SKM-1 (cell line): ENCODE data around the gene ARHGEF39.

ENCODE experiments used
- DNase-seq: peaks from one replicate; lab custom pipeline; 2025; ENCODE audit not compliant: unreplicated experiment; lab: John Stamatoyannopoulos, UW

ARHGEF39 gene

GRCh38 chr9:35691757-35692301 is 26.8 kb upstream of the ARHGEF39 start:
- DNase-seq, result no peak

GRCh38 chr9:35691334-35691650 is 26.3 kb upstream of the ARHGEF39 start:
- DNase-seq, result no peak

GRCh38 chr9:35690614-35691333 is 25.8 kb upstream of the ARHGEF39 start:
- peak; percentile 39 for DNase-seq

- no peak for DNase-seq
Measured at GRCh38 chr9:35690294-35690613, 25.3 kb upstream of the ARHGEF39 start.

GRCh38 chr9:35689542-35690293 is 24.7 kb upstream of the ARHGEF39 start, which contains the start of gene TPM2:
Gene TPM2, minus strand, starts transcription at chr9:35689925. Its CDS starts 108 bp downstream, at chr9:35689817.
- DNase-seq, result no peak

GRCh38 chr9:35688558-35689541 is 23.9 kb upstream of the ARHGEF39 start:
- DNase-seq, result no peak

GRCh38 chr9:35687972-35688557 is 23.1 kb upstream of the ARHGEF39 start:
- no peak for DNase-seq

- no peak for DNase-seq
Measured at GRCh38 chr9:35687306-35687705, 22.3 kb upstream of the ARHGEF39 start.

GRCh38 chr9:35686222-35687203 is 21.5 kb upstream of the ARHGEF39 start:
- no peak for DNase-seq

GRCh38 chr9:35685506-35685905 is 20.5 kb upstream of the ARHGEF39 start:
- DNase-seq, result no peak

- no peak for DNase-seq
Measured at GRCh38 chr9:35684921-35685320, 19.9 kb upstream of the ARHGEF39 start.

- no peak for DNase-seq
Measured at GRCh38 chr9:35683323-35683722, 18.3 kb upstream of the ARHGEF39 start.

- no peak for DNase-seq
Measured at GRCh38 chr9:35682520-35683315, 17.7 kb upstream of the ARHGEF39 start.

GRCh38 chr9:35682051-35682450 is 17.1 kb upstream of the ARHGEF39 start:
- no peak for DNase-seq

GRCh38 chr9:35681341-35682002 is 16.5 kb upstream of the ARHGEF39 start:
- no peak for DNase-seq

- no peak for DNase-seq
Measured at GRCh38 chr9:35680331-35681105, 15.5 kb upstream of the ARHGEF39 start.

GRCh38 chr9:35679766-35680330 is 14.9 kb upstream of the ARHGEF39 start:
- no peak for DNase-seq
